HS-5 (cell line): ENCODE data around the gene NARS2.
"Not testable (repeated sequence)": the region's sequence is repeated elsewhere in the genome, so short reads cannot be mapped to it uniquely, and the experiment has no call there.

Experiments used
- DNase-seq: peaks from one replicate; pipeline ENCODE4 v3.0.0-alpha.2; 2012; ENCODE audit warnings: low read depth

Gene NARS2

DNA sequence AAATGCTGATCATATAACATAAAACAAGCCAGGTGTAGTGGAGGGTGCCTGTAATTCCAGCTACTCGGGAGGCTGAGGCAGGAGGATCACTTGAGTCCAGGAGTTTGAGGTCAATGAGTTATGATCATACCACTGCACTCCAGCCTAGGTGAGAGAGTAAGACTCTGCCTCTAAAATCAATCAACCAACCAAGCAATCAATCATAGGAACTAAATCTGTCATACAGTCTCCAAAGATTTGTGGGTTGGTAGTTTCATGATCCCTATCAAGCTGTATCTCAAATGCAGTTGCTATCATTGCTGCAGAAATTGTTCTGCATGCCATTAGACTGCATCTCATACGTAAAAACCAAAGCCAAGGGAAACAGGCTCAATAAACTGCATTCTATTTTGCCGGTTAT lies 33.1 kb downstream of the NARS2 start:
- no peak for DNase-seq

DNA sequence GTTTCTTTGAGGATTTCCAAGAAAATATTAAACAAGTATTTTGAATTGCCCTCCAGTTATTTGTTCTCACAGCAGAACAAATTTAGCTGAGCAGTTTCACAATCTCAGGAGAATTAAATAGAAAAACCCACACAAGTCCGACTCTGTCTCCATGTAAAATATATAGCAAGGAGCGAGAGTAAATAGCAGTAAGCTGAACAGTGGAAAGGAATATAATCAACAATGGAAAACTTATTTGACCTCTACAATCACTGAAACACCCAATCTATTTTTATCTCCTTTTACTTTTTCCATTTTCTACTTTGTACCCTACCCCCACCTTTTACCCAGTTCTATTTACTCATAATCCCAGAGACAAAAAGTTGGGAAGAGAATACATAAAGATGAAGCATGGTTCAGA lies 34.4 kb downstream of the NARS2 start:
- DNase-seq = no peak

DNA sequence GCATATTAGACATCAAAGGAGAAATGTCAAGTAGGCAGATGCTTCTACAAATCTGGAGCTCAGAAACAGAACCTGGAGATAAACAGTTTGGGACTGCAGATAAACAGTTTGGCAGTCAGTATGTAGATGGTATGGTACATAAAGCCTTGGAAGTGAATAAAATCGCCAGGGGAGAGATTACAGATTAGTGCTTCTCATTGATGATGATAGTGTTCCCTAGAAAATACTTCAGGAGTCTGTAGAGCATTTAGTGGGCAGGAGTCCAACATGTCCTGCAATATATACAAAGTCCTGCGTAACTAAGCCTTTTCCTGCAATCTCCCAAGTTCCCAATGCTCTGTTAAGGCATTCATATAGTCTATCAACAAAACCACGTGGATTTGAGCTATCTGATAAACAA lies 35.2 kb downstream of the NARS2 start:
- DNase-seq = no peak

DNA sequence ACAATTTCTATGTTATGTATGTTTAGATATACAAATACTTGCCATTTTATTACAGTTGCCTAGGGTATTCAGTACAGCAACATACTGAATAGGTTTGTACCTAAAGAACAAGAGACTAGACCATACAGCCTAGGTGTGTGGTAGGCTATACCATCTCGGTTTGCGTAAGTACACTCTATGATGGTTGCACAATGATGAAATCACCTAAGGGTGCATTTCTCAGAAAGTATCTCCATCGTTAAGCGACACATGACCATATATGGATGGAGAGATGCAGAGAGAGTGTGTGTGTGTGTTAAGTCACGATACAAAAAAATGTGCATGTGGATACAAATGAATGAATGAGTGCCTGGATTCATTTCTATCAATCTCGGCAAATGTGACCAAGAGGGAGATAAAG lies 37.7 kb downstream of the NARS2 start:
- no peak for DNase-seq

DNA sequence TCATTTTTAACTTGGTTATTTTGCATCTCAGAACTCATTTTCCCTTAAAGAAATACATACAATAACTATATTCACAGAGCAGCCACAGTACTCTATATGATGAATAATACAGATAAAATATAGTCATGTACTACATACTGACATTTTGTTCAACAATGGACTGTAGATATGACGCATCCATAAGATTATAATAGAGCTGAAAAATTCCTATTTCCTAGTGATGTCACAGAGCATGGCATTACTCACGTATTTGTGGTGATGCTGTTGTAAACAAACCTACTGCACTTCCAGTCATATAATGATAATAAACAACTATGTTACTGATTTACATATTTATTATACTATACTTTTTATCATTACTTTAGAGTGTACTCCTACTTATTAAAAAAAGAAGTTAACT lies 38.7 kb downstream of the NARS2 start:
- DNase-seq = no peak

DNA sequence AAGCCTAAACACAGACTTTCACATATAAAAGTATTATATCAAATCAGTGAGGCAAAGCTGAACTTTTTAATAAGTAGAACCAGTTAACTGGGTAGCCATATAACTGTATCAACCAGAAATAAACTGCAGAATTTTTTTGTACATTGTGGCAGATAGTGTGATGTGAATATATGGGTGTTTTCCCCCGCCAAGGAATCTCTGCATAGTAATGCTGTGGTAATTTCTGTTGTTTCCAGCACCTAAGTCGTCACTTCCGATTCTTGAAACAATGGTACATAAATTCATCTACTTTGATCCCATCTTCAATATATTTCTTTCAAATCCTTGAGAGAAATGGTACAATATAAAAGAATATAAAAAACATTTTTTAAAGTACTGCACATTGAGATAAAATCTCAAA lies 39.6 kb downstream of the NARS2 start:
- no peak for DNase-seq

DNA sequence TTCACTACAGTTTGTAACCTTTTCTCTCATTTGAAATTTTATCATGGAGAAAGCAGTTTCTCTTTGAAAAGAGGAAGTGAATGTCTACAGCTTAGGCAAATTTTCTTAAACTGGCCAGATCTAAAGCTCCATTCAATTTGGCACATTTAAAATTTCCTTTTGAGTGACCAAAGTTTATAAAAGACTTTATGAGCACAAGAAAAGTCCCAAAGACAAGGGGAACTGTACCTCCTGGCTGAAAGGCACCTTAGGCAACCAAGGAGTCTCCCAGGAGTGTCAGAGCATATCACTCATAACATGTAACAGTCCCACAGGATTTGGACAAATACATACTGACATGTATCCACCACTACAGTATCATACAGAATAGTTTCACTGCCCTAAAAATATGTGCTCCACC lies 41.3 kb downstream of the NARS2 start:
- no peak for DNase-seq

DNA sequence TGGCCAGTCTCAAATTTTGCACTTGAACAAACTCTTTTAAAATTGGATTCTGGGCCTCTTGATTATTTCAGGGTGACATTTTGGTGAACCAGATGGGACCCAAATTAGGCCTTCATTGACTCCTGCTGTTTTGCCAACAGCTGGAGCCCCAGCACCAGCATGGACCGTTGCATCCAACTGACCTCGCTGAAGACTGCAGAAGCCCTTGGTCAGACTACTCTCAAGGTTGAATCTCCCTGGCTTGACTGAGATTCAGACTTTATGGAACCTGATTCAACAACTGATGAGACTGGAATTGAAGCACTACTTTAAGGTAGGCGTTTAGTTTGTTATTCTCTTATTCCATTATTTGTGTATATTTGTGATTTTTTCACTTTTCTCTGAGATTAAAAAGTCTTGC lies 41.7 kb downstream of the NARS2 start:
- DNase-seq = no peak

DNA sequence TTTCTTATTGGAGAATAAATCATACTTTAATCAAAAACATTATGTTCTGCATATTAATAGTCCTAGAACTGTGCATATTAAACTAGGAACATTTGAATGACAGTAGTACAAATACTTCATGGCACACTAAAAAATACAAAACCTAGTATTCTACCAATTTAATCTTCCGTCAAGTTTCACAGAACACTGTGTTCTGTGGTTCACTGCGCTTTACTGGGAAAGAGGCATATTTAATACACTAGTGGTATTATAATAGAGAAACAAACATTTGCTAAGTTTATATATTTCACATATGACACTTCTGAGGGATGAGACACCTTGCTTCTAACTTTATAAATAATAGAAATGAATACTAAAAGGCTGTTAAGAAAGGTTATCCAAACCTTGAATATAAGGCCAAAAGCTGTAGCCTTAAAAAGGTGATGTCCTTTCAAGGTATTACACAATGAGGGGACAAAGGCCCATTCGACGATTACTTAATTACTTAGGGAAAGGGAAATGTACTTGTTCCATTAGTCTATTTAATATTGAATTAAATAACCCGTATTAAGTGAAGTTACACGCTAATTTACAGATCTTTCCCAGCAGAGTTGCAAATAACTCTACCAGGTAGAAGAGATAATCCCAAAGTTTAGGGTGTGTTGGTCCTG lies 48.0 kb downstream of the NARS2 start:
- DNase-seq = no peak

DNA sequence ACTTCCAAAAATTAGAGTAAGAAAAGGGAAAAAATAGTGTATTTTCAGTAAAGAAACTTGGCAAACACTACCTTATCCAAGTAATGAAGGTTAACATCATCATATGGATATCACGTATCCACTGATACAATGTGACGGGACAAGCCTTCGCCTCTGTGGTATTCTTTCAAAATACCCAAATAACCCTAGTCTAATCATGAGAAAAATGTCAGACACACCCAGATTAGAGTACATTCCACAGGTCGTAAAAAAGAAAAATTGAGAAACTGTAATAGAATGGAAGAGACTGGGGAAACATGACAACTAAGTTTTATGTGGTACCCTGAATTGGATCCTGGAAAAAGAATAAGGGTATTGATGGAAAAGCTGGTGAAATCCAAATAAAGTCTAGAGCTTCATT lies 48.9 kb downstream of the NARS2 start:
- no peak for DNase-seq

DNA sequence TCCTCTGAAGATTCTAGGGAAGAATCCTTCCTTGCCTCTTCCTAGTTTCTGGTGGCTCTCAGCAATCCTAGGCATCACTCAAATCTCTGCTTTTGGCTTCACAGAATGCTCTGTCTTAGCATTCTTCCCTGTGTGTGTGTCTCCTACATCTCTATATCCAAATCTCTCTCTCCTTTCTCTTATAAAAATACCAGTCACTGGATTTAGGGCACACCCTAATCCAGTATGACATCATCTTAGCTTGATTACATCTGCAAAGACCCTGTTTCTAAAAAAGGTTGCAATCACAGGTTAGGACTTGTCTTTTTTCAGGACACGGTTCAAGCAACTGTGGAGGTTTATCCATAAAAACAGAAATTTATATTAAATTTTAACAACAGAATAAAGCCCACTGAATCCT lies 54.4 kb downstream of the NARS2 start:
- DNase-seq = no peak

DNA sequence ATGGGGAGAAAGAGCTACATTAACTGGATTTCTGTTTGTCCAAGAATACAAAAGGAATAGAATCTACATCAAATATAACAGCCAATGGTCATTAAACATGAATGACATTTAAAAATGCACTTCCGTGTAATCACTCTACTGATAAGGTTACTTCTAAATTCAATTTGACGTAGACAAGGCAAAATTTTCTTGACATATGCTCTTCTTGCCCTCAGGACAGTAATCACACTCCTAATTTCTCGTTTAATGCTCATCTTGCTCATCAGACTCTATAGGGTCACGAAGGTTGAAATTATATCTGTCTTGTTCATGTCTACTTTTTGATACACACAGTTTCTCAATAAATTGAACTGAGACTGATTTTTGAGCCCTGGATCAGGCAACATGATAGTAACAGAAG lies 58.4 kb downstream of the NARS2 start:
- DNase-seq = no peak

DNA sequence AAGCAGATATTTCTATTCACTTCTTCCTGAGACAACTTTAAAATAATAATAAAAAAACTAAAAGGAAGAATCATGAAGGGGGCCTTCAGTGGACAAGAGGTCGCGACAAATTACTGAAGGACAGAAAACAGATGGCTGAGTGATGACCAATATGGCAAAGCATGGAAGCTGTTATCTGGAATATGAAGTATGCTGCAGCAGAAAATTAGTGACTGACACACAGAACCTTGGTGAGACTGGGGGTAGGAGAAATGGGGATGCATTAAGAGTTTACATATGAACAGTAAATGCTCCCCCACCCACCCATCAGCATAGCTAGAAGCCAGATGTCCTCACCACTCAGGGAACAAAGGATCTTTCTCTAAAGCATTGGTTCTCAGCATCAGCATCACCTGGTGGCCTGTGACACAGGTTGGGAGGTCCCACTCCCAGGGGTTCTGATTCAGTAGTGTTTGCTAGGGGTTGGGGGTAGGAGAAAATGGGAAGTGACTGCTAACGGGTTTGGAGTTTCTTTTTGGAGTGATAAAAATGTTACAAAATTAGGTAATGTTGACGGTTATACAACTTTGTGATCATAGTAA lies 59.7 kb downstream of the NARS2 start:
- no peak for DNase-seq

DNA sequence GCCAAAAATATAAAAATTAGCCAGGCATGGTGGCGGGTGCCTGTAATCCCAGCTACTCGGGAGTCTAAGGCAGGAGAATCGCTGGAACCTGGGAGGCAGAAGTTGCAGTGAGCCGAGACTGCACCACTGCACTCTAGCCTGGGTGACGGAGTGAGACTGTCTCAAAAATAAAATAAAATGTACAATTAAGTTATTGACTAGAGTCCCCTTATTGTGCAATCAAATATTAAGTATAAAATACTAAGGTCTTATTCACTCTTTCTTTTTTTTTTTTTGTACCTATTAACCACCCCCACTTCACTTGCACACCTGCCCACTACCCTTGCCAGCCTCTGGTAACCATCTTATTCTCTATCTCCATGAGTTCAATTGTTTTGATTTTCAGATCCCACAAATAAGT lies 61.6 kb downstream of the NARS2 start:
- DNase-seq = not testable (repeated sequence)

DNA sequence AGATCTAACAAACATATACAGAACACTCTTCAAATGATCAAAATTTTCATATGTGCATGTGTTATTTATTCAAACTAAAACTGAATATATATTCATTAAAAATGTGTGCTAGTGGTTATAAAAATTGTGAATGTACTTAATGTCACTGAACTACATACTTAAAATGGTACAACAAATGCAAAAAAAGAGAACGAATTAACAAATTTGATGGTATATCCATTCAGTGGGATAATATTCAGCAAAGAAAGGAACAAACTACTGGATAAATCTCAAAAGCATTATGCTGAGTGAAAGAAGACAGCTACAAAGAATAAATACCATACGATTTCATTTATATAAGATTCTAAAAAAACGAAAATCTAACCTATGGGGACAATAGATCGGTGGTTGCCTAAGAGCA lies 64.1 kb downstream of the NARS2 start:
- no peak for DNase-seq

DNA sequence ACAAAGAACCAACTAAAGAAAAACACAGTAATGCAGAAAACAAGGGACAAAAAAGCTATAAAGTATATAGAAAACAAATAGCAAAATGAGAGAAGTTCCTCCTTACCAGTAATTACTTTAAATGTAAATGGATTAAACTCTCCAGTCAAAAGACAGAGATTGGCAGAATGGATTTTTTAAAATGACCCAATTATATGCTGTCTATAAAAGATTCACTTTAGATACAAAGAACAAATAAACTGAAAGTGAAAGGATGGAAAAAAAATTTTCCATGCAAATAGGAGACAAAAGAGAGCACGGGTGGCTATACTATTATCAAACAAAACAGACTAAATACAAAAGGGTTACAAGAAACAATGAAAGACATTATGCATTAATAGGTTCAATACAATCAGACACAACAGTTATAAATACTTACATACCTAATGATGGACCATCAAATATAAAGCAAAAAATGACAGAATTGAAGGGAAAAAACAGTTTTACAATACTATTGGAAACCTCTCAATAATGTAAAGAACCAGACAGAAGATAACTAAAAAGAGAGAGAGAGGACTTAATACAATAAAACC lies 64.6 kb downstream of the NARS2 start:
- no peak for DNase-seq

DNA sequence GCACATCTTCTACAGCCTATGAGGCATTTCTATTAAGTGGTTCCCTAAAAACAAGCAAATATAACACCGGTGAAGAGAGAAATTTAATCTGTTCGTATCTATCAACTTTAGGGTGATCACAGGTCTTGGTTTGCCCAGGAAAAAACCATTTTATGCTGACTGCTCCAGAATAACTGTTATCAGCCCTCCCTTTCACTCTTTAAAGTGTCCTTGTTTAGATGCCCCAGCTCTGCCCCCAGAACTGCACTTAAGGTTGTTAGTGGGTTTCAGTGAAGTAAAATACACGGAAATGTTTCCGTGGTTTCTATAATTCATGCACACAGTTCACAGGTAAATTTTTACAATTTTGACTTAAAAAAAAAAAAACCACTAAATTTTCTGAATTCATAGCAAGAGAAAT lies 70.0 kb downstream of the NARS2 start:
- no peak for DNase-seq

DNA sequence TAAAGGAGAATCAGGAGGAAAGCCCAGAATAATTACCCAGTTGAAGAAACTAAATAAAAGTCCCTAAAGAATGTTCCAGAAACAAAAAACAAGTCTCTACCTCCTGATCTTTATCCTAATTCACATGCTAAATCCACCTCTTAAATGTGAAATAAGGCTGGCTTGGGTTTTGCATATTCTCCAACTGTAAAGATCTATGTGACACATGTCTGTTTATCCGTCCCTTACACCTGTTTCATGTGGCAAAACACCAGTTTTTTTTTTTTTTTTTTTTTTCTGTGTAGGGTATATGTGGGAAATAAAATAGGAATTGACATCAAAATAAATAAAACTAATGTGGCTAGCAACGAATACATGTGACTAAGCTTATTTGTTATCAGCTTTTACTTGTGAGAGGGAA lies 70.5 kb downstream of the NARS2 start:
- DNase-seq = no peak

DNA sequence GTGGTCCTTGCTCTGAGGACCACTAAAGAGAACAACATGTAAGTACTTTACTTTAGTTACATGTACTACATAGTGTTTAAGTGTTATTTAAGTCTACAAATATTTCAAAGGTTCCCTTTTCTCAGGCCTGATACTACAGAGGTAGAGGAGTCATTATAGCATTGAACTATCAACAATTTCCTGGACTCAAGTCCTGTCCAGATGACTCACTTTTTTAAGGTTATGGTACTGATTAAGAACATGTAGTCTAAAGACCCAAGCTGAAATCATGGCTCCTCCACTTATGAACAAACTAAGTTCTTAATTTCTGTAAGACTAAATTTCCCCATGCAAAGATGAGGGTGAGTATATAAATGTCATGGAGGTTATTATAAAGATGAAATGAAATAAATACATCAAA lies 74.7 kb downstream of the NARS2 start:
- DNase-seq = no peak

DNA sequence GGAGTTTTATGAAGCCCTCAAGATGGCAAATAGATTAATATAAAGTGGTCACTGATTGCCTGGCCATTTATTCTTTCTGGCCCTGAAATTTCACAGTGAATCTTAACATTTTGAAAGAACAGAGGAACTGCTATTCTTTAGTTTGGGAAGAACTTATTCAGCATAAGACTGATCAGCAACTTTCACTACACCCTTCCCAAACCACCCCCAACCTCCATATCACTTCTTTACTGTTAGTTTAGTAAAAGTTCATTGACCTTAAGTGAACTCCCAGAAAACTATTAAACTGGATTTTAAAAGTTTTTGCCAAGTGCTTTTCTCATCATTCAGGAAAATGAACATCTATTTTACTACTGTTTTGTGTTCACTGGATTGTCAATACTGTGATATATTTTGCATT lies 77.4 kb downstream of the NARS2 start:
- DNase-seq = no peak

DNA sequence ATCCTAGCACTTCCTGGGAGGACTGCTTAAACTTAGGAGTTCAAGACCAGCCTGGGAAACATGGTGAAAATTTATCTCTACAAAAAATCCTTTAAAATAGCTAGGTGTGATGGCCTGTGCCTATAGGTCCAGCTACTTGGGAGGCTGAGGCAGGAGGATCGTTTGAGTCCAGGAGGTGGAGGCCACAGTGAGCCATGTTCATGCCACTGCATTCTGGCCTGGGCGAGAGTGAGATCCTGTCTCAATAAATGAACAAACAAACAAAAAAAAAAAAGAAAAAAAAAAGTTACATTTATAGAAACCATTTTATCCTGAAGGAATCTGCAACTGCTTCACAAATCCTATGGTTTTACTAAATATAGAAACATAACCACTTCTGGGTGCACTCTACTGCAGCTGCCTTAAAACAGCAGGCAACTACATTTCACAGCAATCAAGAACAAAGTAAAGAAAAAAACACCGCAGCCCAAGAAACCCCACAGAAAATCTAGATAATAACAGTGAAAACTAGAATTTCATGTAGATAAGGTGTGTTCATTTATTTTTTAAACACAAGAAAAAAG lies 81.2 kb downstream of the NARS2 start:
- DNase-seq = no peak

DNA sequence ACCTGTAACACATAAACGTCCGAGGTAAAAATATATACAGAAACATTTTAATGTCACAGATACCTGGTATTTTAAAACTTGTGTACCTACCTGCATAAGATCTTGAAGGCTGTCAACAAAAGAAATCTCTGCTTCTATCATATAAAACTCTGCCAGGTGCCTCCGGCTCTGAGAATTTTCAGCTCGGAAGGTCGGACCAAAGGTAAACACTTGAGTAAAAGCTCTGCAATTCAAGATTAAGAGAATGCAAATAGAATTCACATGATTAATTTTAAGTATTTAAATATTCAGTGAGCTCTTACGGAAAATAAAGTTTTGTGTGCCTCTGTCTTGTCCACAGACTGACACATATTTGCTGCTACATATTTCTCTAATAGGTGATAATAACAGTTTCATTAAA lies 81.7 kb downstream of the NARS2 start:
- no peak for DNase-seq

DNA sequence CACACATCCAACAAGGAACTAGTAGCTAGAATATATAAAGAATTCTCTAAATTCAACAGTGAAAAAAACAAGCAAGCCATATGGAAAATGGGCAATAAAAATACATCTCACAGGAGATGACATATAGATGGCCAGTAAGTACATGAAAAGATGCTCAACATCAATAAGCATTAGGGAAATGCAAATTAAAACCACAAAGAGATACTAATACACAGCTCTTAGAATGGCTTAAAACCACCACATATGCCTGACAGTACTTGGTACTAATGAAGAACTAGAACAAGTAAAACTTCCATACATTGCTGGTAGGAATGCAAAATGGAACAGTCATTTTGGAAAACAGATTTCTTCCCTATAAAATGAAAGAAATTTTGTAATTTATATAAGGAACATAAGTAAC lies 85.5 kb downstream of the NARS2 start:
- DNase-seq = no peak

DNA sequence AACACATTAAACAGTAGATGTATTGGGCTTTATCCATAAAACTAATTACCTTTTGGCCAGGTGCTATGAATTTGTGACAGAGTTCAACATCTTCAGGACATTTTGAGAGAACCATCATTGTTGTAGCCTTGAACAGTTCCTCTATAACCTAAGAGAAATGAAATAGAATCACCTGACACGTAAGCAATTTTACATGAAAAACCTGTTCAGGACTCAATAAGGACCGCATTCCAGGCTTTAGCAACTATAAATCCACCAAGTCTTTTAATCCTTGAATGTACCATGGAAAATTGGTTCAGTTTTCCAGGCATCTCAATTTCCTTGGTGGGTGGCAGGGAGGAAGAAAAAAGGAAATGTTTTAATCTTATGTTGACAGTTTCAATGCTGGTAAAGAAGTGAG lies 96.1 kb downstream of the NARS2 start:
- DNase-seq = no peak
